HG02642 (cell line): ENCODE data around the gene PTCD1.
"Not testable (repeated sequence)": the region's sequence is repeated elsewhere in the genome, so short reads cannot be mapped to it uniquely, and the experiment has no call there.

ENCODE experiments used
- ATAC-seq: cut with Tn5 transposase; IDR thresholded peaks from one replicate; pipeline ENCODE4 v1.9.1; 2021; ENCODE audit warnings: mild to moderate bottlenecking; ENCODE audit not compliant: unreplicated experiment, poor library complexity

The PTCD1 gene

GRCh38 chr7:99392046-99392445 lies 46.6 kb downstream of the PTCD1 start:
- ATAC-seq = no peak

GRCh38 chr7:99390941-99391602 lies 47.5 kb downstream of the PTCD1 start:
- ATAC-seq = no peak

- ATAC-seq = no peak
These were observed 48.8 kb downstream of the PTCD1 start for GRCh38 chr7:99389772-99390171.

- ATAC-seq = no peak
These were observed 50.7 kb downstream of the PTCD1 start for GRCh38 chr7:99387912-99388311.

- ATAC-seq = not testable (repeated sequence)
These were observed 51.4 kb downstream of the PTCD1 start for GRCh38 chr7:99387239-99387635.

- no peak for ATAC-seq
These were observed 51.9 kb downstream of the PTCD1 start for GRCh38 chr7:99386584-99387238.

GRCh38 chr7:99385564-99385963 lies 53.0 kb downstream of the PTCD1 start:
- no peak for ATAC-seq

GRCh38 chr7:99384523-99384922 lies 54.1 kb downstream of the PTCD1 start:
- ATAC-seq = no peak

GRCh38 chr7:99383791-99384370 lies 54.7 kb downstream of the PTCD1 start:
- ATAC-seq = no peak

- no peak for ATAC-seq
These were observed 55.4 kb downstream of the PTCD1 start for GRCh38 chr7:99383203-99383602.

- no peak for ATAC-seq
These were observed 56.9 kb downstream of the PTCD1 start for GRCh38 chr7:99381664-99382075.

GRCh38 chr7:99380823-99381663 lies 57.6 kb downstream of the PTCD1 start:
- peak; percentile 76 for ATAC-seq

- peak; percentile 37 for ATAC-seq
These were observed 58.4 kb downstream of the PTCD1 start for GRCh38 chr7:99380032-99380822.

GRCh38 chr7:99379693-99380031 lies 58.9 kb downstream of the PTCD1 start:
- ATAC-seq = not testable (repeated sequence)

- ATAC-seq = no peak
These were observed 59.5 kb downstream of the PTCD1 start for GRCh38 chr7:99379043-99379577.

GRCh38 chr7:99375070-99375807 lies 63.4 kb downstream of the PTCD1 start:
- peak; percentile 53 for ATAC-seq

- peak; percentile 66 for ATAC-seq
These were observed 64.2 kb downstream of the PTCD1 start, which contains the start of gene ARPC1B for GRCh38 chr7:99374111-99375064. TSS of gene ARPC1B (plus strand) at chr7:99374730. CDS start at chr7:99385715, 10,985 bp downstream.
